Stimulated activated CD8-positive, alpha-beta memory T cell treated with anti-CD3 and anti-CD28 coated beads, Interleukin-2, amount 100 ng/mL, for 48 hours (primary cell): ENCODE data around the gene MIPEP.
A peak's percentile ranks its signal among the peaks of the same experiment; 100 is the strongest.

ENCODE experiments used
- DNase-seq, 2 donors: peaks; one replicate each; pipeline ENCODE4 v3.0.0-alpha.2; 2020; ENCODE audit warnings: low read depth in 2 of 2

Gene MIPEP

DNA sequence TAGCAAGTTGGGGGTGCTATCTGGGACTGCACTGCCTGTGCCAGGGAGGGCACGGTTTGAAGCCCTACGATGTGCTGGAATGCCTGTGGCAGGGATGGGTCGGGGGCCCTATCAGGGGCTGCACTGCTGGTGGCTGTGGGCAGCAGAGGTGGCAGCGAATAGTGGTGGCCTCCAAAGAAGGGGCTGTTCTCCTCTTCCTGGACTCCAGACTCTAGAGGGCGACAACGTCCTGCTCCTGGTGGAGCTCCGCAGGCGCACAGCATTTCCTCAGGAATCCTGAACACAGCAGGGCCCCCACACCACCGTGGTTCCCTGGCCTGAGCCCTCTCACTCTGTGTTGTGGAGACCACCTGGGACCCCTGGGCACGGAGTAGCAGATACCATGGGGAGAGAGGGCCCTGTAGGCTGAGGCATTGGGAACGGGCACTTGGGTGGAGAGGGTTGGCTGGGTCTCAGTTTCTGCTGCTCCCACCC is 173.4 kb downstream of the MIPEP start:
- DNase-seq = no peak

DNA sequence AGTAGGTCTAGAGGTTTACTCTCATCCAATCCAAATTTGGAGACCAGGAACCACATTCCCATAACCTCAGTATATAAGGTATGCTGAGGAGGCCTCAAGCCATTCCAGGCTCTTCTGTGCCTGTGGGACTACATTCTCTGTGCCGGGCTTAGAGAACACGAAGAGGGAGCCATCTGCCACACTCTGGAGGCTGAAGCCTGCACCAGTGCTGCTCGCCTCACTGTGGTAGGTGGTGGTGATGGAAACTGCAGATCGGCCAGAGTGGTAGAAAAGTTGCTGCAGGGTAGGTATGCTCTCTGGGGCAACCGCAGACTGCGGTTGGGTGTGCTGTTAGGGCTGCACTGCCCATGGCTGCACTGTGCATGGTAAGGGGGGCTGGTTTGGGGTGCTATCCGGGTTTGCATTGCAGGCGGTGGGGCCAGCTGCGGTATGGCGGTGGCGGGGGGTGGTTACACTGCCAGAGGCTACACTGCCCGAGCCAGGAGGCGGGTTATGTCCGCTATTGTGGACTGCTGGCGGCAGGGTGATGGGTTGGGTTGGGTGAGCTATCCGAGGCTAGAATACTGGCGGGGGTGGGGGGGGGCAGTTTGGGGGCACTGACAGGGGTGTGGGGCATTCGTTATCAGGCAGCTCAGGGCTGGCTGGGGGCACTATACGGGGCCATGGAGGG is 174.0 kb downstream of the MIPEP start:
- no peak for DNase-seq

DNA sequence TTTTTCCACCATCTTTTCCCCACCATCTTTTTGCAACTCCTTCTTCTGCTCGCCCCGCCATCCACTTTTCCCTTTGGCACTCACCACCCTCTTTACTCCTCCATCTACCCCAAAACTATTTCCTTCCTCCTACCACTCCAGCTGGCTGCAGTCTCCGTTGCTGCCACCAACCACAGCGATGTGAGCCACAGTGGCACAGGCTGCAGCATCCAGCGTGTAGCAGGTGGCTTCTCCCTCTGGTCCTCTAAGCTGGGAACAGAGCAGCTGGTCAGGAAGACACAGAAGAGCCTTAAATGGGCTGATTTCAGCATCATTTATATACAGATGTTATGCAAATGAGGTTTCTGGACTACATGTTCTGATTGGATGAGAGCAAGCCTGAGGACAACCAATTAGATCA is 174.5 kb downstream of the MIPEP start:
- DNase-seq = no peak

DNA sequence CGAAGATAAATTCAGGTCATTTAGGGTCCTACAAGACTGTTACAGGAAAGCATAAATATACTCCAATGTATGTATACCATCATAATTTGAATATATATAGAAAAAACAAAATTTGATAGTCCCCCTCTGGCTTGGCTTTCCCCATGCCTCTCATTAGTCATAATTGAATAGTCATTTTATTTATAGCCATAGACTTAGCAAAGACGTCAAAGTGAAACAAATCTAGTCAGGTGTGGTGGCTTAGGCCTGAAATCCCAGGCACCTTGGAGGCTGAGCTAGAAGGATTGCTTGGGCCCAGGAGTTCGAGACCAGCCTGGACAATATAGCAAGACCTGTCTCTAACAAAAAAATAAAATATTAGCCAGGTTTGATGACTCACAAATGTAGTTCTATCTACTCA is 177.8 kb downstream of the MIPEP start:
- DNase-seq = no peak

DNA sequence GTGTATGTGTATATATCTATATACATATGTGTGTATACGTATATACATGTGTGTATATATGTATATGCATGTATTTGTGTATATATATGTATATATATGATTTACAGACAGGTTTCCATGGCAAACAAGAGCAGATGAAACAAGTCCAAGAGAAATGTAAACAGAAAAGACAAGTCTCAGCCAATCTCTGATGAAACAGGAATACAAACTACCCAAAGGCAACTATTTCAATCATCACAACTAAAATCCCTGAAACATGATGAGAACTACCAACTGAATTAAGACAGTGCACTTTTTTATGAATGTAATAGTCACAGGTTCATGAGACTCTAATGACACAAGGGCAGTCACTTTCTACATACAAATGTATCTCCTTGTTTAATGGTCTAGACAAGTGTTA is 178.8 kb downstream of the MIPEP start:
- DNase-seq = no peak

DNA sequence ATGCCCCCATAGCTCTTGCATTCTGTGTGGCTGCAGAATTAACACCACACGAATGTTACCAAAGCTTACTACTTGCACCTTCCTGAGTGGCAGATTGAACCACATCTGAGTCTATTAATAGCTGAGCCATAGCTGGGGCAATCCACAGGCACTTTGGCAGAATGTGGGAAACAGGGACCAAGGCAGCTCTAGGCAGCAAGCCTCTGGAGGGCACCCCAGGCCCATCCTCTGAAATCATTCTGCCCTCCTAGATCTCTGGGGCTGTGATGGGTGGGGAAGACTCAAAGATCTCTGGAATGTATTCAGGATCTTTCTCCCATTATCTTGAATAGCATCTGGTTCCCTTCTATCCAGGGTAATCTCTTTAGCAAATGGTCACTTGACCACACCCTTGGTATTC is 179.7 kb downstream of the MIPEP start:
- no peak for DNase-seq

DNA sequence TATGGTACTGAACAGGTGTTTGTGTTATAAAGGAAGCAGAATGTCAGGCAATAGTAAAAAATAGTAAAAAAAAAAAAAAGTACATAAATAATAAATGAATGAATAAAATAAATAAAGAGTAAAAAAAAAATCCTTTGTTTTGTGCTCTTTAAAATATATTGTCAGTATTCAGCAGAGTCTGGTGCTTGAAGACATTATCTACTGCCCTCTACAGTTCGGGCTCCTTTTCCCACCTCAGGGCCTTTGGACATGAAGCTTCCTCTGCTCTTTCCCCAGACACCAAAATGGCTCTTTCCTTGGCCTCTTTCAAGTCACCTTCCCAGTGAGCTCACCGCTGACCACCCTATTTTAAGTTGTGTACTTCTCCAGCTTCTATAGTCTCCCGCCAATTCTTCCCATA is 181.5 kb downstream of the MIPEP start:
- no peak for DNase-seq

DNA sequence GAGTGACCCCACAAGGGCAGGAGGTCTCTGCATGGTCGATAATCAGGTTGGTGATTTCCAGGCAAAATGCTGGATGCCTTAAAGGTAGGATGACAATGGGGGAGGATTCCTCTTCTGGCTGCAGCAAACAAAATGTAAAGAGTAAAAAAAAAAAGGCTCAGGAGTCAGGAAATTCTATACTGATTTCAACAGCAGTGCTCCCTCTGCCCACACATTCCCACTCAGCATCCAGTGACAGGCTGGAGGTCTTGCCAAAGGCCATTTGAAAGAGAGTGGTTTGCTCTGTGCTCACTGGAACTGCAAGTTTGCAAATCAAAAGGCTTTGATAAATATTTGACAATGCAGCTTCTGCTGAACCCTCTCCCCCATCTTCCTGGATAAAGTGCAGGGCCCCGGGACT is 183.6 kb downstream of the MIPEP start:
- no peak for DNase-seq

DNA sequence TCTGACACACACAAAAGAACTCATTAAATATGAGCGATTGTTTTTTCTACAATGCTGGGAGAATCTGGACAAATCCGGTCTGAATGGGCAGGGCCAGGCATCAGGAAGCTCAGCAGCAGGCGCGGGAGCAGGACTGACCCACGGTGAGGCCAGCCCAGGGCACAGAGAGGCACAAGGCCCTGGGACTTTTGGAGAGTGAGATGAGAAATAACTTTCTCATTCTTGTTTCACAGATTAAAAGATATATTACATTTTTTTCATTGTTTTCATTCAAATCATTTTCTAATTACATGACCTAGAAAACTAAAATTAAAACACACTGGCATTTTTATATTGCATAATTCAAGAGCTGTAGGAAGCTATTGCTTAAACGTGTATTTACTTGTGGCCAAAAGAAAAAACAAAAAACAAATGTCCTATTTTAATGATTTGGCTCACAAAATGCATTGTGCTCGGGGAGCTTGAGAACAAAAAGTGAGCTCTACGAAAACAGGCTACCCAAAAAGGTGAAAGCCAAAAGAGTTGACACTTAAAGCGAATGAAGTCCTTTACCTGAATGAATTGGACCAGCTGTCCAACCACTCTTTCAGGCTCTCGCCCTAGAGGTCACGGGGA is 185.8 kb downstream of the MIPEP start:
- no peak for DNase-seq

DNA sequence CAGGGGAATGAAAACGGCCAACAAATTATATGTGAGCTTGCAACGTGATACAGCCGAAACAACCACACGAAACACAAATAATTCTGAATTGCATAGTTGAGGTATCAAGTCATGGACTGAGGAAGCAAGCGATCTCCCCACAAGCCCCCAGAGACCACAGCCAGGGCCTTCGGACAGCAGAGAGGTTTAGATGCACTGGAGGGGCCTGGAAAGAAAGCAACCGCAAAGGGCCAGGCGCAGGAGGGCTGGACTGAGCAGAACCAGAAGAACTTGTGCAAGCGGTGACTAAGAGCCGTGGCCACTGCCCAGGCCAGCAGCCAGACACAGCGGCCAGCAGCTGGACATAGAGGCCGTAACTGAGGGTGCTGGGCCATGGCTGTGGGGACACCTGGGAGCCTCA is 187.6 kb downstream of the MIPEP start:
- no peak for DNase-seq

DNA sequence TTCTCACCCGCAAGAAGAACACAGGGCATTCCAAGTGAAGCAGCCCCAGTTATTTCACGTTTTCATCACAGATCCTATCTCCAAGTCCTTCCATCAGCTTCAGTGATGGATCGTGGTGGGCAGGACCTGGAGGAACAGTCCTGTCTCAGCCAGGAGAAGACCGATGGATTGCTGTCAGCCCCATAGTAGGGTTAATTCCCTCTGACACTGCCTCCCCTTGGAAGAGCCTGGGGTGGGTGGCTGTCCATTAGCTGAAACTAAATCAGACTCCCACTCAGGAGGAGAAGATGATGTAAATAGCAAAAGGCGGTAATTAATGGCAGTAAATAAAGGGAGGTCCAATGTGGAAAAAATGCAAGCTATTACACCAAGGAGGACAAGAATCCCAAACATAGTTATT is 188.0 kb downstream of the MIPEP start:
- DNase-seq = no peak

DNA sequence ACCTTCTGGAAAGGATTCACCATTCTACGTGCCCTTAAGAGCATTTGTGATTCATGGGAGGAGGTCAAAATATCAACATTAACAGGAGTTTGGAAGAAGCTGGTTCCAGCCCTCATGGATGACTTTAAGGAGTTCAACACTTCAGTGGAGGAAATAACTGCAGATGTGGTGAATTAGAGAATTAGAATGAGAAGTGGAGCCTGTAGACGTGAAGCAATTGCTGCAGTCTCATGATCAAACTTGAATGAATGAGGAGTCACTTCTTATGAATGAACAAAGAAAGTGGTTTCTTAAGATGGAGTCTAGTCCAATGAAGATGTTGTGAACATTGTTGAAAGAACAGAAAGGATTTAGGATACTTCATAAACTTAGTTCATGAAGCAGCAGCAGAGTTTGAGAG is 189.9 kb downstream of the MIPEP start:
- no peak for DNase-seq

DNA sequence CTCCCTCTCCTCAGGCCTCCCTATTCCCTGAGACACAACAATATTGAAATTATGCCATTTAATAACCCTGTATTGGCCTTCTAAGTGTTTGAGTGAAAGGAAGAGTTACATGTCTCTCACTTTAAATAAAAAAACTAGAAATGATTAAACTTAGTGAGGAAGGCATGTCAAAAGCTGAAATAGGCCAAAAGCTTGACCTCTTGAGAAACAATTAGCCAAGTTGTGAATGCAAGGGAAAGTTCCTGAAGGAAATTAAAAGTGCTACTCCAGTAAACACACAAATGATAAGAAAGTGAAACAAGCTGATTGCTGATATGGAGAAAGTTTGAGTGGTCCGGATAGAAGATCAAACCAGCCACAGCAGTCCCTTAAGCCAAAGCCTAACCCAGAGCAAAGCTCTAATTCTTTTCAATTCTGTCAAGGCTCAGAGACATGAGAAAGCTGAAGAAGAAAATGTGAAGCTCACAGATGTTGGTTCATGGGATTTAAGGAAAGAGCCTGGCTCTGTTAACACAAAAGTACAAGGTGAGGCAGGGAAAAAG is 191.4 kb downstream of the MIPEP start:
- DNase-seq = no peak

DNA sequence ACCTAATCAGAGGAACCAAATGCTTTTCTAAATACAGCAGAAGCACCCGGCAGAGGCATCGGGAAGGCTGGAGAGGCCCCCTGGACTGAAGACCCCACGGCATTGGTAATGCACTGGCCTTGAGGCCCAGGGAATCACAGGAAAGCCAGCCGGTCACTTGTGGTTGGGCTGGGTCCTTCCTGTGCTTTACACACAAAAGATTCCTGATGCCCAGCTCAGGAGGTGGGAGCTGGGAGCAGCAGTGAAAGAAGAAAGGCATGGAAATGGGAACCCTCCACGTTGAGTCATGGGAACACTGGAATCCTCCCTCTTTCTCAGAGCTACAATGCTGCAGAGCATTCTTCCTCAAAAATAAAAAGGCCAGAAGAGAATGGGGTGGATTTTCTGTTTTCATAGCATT is 192.6 kb downstream of the MIPEP start:
- no peak for DNase-seq

DNA sequence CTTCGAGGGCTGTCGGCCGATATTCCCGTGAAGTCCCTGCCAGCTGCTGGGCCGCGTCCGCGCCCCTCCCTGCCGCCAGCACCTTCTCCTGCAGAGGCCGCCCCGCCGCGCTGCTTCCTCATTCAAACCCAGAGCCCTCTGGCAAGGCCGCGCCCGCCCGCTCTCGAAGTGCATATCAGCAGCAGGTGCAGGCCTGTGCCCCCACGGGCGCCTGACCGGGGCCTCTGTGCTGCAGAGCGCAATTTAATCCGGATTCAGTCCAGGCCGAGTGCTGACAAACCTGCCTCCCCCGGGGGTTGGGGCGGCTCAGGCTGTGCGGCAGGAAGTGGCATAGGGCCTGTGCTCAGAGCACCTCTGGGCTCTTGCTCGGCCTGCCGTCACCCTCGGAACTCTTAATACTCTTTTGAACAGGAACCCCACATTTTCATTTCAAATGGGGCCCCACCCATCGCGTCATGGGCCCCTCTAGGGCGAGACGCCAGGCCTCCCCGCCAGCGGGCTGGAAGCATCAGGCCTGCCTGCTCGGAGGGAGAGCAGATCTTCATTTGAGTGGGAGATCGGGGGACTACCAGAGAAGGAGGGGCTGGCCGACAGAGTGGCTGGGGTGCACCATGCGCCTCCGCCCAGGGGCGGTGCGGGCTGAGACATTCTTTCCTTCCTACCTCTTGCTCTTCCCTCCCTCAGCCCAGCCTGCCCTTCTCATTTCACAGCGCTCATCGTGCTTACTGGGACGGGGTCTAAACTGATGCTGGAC is 193.3 kb downstream of the MIPEP start:
- DNase-seq = peak; percentile 32 to 34

DNA sequence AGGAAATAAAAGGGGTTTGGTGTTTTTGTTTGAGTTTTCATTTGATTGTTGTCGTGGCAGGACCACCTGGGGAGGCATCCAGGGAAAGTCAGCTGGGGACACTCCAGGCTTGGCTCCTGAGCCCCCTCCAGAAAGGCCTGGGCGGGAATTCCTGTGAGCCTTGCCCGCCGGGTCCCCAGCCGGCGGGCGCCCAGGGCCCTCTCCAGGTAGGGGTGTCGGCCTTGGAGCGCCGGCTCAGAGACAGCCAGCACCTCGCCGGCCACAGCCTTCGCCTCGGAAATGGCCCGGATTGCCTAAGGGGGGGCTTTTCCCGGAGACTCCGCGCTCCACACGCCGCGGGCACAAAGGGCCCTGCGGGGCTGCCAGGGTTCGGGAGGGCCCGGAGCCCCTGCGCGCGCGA is 194.0 kb downstream of the MIPEP start:
- no peak for DNase-seq

DNA sequence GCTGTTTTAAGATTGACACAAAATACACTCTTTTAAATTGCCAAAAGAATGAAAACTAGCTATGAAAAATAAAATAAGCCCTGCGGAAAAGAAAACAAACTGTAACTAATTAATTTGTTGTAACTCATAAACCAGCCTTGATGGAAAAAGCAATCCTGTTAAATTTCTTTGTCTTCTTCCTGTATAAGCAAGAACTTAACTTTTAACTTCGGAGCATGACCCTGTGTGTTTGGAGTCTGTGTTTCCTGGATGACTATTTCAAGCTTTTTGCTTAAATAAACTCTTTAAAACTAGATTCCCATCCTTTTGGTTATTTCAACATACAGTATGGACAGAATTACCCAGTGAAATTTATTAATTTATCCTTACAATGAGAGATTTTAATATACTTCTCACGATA is 196.4 kb downstream of the MIPEP start:
- no peak for DNase-seq

DNA sequence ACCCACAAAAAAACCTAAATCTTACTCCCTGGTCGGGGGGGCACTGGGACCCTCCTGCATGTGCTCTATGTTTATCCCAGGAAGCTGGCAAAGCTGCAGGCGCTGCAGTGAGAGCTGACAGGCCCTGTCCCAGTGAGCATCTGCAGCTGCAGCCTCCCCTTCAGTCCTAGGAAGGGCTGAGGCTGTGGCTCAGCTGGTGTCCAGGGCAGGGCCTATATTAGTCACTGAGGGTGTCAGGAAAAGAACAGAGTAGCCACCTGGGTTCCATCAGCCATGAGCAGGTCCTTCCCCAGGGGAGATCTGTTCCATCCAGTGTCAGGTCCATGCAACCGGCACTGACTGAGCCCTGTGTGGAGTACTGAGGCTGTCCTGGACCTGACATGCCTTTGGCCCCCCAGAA is 198.5 kb downstream of the MIPEP start:
- DNase-seq = no peak

DNA sequence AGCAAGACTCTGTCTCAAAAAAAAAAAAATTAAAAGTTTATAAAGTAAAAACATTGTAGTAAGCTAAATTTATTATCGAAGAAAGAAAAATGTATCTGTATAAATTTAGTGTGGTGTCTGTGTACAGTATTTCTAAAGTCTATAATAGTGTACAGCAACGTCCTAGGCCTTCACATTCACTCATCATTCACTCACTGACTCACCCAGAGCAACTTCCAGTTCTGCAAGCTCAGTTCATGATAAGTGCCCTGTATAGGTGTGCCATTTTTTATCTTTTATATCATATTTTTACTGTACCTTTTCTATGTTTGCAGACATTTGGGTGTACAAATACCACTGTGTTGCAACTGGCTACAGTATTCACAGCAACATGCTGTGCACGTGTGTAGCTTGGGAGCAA is 200.9 kb downstream of the MIPEP start:
- no peak for DNase-seq

DNA sequence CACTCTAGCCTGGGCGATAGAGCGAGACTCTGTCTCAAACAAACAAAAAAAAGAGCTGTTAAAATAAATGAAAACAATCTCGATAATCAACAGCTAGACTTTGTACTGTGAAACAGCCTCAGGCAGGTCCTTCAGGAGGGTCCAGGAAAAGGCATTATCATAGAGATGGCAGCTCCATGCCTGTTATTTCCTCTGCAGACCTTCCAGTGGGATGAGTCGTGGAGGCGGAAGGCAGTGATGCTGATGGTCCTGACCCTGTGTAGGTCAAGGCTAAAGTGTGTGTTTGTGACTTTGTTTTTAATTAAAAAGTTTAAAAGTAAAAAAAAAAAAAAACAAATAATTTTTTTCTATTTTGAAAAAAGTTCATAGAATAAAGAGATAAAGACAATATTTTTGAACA is 201.6 kb downstream of the MIPEP start:
- DNase-seq = no peak

DNA sequence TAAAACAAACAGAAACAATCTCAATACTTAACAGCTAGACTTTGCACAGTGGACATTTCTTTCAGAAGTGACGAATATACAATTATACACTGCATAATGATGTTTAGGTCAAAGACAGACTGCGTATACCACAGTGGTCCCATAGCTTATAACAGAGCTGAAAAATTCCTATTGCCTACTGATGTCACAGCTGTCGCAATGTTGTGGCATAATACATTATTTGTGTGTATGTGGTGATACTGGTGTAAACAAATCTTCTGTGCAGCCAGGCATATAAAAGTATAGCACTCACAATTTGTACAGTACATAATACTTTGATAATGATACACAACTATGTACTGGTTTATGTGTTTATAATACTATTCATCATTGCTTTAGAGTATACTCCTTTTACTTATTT is 202.3 kb downstream of the MIPEP start:
- DNase-seq = no peak

DNA sequence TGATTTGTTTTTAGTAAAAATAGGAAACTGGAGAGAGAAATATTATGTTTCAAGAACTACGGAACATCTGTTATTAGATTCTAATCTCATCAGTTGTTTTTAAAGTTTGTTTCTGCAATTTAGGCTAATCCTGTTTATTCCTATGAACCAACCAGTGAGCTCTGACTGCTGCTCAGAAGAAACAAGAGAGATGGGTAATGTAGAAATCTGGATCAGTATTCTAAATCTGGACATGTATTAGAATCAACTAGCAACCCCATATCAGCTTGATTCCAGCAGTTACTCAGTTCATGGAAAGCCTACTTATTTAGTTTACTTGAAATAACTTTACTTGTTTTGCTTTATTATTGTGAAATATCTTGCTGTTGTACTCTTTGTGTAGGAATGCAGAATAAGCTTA is 203.8 kb downstream of the MIPEP start:
- DNase-seq = no peak

DNA sequence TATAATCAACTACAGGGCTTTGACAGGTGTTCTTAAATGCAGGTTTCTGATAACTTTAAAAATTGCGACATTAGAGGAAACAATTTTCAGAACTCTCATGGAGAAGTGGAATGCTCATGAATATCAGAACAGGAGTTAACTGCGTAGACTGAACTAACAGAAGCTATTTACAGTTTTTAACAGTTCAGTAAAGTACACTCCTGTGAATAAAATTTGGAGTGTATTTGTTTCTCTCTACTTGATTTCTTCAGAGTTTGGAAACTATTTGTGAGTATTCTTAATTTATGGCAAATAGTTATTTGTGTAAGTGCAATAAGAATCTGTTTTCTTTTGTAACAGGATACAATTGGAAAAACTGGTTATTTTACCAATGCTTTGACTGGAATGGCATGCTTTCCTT is 204.6 kb downstream of the MIPEP start:
- DNase-seq = no peak
